Neuron (in vitro differentiated cells): Measurements from ENCODE around the gene MED15.
"Not testable (repeated sequence)": the region's sequence is repeated elsewhere in the genome, so short reads cannot be mapped to it uniquely, and the experiment has no call there.

Experiments
- H2AFZ ChIP-seq: one replicate; pipeline ENCODE4 v1.6.1; 2013; ENCODE audit warnings: low read depth, mild to moderate bottlenecking, inconsistent platforms, low read length, moderate library complexity
- H3K27me3 ChIP-seq: one replicate; pipeline ENCODE4 v1.6.1; 2013; ENCODE audit warnings: low read length; ENCODE audit not compliant: insufficient read depth
- H3K36me3 ChIP-seq: one replicate; pipeline ENCODE4 v1.6.1; 2013; ENCODE audit warnings: low read length; ENCODE audit not compliant: insufficient read depth
- H3K4me1 ChIP-seq: one replicate; pipeline ENCODE4 v1.6.1; 2013; ENCODE audit warnings: low read length; ENCODE audit not compliant: insufficient read depth
- H3K4me3 ChIP-seq: 2 replicates; pipeline ENCODE4 v1.5.1; 2013; ENCODE audit warnings: mild to moderate bottlenecking, low read length, moderate library complexity
- H3K9me3 ChIP-seq: one replicate; pipeline ENCODE4 v1.6.1; 2013; ENCODE audit warnings: low read length

Gene MED15

DNA sequence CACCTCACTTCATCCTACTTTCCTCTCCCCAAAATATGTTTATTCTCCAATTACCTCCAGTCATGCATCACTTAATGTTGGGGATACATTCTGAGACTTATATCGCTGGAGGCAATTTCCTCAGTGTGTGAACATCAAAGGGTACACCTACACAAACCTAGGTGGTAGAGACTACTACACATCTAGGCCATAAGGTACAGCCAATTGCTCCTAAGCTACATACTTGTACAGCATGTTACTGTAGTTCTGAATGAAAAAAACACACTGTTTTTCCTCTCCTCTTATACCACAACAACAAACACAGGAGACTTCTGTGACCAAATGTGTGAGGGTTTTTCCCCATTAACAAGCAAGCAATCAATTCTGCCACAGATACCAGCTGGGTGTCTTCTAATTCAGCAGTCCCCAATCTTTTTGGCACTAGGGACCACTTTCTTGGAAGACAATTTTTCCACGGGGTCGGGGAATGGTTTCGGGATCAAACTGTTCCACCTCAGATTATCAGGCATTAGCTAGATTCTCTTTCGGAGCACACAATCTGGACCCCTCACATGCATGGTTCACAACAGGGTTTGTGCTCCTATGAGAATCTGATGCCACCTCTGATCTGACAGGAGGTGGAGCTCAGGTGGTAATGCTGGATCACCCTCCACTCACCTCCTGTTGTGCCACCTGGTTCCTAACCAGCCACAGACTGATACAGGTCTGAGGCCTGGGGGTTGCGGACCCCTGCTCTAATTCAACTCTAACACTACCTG, 17.0 kb upstream of the MED15 start:
- peaks cover 4% of the 10 kb centered on the region for H3K9me3 ChIP-seq
- H2AFZ ChIP-seq: no peak overlapping the region
- H3K4me3 ChIP-seq: no peak overlapping the region
- peaks cover 11% of the 10 kb centered on the region for H3K36me3 ChIP-seq
- peaks cover 9% of the 10 kb centered on the region for H3K4me1 ChIP-seq
- H3K27me3 ChIP-seq: no peaks in the 10 kb centered on the region

DNA sequence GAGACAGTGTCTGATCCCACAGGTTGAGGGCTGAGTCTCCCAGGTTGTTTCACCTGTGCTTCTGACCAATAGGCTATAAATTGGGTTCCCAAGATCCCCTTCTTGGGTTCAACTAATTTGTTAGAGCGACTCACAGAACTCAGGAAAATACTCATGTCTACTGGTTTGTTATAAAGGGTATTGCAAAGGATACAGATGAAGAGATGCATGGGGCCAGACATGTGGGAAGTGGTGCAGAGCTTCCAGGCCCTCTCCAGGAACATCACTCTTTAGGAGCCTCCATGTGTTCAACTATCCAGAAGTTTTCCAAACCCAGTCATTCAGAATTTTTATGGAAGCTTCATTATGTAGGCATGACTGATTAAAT, 16.5 kb upstream of the MED15 start:
- no peak overlapping the region for H2AFZ ChIP-seq
- H3K4me1 ChIP-seq: peaks cover 9% of the 10 kb centered on the region
- peaks cover 4% of the 10 kb centered on the region for H3K9me3 ChIP-seq
- peaks cover 11% of the 10 kb centered on the region for H3K36me3 ChIP-seq
- H3K4me3 ChIP-seq: no peak overlapping the region
- no peaks in the 10 kb centered on the region for H3K27me3 ChIP-seq

DNA sequence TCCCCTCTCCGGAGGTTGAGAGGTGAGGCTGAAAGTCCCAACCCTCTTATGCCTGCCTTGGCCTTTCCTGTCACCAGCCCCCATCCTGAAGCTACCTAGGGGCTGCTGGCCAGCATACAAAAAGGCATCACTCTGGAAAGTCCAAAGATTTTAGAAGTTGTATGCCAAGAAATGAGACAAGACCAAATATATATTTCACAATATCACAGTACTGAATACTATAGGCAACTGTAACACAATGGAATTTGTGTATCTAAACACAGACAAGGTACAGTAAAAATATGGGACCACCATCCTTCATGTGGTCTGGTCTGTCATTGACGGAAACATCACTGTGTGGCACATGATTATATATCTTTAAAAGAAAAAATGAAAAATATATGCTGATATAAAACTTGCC, 16.1 kb upstream of the MED15 start:
- no peaks in the 10 kb centered on the region for H3K27me3 ChIP-seq
- peaks cover 9% of the 10 kb centered on the region for H3K4me1 ChIP-seq
- H3K9me3 ChIP-seq: peaks cover 4% of the 10 kb centered on the region
- H2AFZ ChIP-seq: no peak overlapping the region
- peaks cover 11% of the 10 kb centered on the region for H3K36me3 ChIP-seq
- H3K4me3 ChIP-seq: no peak overlapping the region

DNA sequence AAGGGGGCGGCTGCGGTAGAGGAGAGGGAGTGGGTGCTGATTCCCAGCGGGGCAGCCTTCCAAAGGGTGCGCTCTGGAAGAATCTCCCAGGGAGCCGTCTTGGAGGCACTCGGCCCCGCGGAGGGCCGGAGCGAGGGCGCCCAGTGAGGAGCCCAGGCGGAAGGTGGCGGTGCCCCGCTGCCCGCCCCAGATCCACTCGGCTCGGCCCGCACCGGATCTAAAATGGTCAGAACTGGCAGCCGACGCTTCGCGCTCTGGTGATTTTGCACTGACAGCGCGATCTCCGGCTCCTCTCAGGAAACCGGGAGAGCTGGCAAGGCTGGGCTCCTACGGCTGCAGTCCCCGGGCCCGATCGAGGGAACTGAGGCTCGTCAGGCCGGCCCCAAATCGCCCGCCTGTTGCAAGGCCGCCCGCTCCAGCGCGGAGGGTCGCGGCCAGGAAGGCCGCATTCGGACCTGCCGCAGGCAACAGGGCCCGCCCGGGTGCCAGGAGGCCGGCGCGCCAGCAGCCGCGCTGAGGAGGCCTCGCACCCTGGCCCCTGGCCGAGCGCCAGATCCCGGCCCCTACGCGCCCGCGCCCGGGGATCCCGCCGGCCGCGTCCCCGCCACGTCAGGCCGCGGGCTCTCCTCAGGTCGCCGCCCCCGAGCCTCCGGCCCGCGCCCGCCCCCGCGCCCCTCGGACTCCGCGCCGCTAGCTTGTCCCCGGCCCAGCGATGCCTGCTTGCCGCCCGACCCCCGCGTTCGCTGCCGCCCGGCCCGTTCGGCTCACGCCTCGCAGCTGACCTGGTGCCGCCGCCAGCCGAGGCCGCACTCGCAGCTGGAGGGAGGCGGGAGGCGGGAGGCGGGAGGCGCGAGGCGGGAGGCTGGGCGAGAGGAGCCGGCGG, 12.2 kb upstream of the MED15 start, which contains the start of gene KLHL22:
Gene KLHL22, minus strand, starts transcription at position 818 of the 883 bp plus-strand sequence. CDS start 6,584 bp downstream, outside the sequence.
- Histone ChIP-seq H3K4me1 (peaks cover 9% of the 10 kb centered on the region), H3K36me3 (peaks cover 6% of the 10 kb centered on the region), H2AFZ (peak within 1 kb of the TSS; percentile 33), H3K4me3 (peak within 1 kb of the TSS; percentile 86), H3K9me3 (peaks cover 2% of the 10 kb centered on the region), H3K27me3 (no peaks in the 10 kb centered on the region)

DNA sequence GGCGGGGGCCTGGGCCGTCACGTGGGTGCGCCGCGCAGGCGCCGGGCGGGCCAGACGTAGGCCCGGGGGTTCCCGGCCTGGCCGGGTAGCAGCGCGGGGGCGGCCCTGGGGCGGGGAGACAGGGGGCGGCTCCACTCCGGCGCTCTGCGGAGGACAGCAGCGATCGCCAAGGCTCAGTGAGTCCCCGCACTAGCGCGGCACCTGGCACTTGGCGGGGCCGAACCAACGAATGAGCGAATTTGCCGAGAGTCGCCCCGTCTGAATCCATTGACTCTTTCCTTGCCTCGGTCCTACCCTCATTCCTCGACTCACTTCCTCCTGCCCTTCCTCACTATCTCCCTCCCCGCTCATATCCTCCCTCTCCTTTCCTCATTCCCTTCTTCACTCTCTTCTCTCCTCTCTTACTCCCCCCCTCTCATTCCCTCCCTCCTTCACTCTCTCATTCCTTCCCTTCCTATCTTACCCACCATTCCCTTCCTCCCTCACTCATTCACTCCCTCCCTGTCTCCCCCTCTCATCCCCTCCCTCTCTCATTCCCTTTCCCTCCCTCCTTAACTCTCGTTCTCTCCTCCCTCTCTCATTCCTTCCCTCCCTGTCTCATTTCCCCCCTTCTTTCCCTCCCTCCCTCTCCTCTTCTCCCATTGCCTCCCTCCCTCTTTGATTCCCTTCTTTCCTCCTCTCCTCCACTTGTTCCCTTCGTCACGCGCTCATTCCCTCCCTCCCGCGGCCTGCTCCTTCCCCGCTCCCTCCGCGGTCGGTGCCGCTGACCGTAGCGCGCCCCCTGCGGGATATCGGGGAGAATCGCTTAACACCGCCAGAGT, 11.3 kb upstream of the MED15 start:
- peaks cover 9% of the 10 kb centered on the region for H3K4me1 ChIP-seq
- H3K9me3 ChIP-seq: peaks cover 2% of the 10 kb centered on the region
- peak overlapping the region; percentile 86 for H3K4me3 ChIP-seq
- H3K36me3 ChIP-seq: peaks cover 12% of the 10 kb centered on the region
- no peaks in the 10 kb centered on the region for H3K27me3 ChIP-seq
- H2AFZ ChIP-seq: peak overlapping the region; percentile 33

DNA sequence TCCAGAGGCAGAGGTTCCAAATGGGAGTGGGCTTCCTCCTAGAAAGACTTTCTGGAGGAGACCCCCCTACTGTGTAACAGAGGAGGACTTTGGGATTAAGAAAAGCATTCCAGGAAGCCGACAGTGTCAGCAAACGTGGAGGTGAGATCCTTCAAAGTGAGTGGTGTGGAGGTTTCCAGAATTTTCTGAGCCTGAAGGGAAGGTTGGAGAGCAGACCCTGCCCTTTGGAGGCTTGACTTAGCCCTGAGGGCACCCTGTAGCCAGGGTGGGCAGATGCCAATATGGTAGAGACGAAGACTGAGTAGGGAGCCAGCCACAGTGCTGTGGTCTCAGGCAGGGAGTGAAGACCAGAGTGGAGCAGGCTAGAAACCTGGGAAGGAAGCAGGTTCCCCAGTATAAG, 10.0 kb upstream of the MED15 start:
- H3K4me3 ChIP-seq: no peak overlapping the region
- H3K4me1 ChIP-seq: peaks cover 9% of the 10 kb centered on the region
- H2AFZ ChIP-seq: no peak overlapping the region
- peaks cover 15% of the 10 kb centered on the region for H3K36me3 ChIP-seq
- H3K9me3 ChIP-seq: peaks cover 2% of the 10 kb centered on the region
- no peaks in the 10 kb centered on the region for H3K27me3 ChIP-seq

DNA sequence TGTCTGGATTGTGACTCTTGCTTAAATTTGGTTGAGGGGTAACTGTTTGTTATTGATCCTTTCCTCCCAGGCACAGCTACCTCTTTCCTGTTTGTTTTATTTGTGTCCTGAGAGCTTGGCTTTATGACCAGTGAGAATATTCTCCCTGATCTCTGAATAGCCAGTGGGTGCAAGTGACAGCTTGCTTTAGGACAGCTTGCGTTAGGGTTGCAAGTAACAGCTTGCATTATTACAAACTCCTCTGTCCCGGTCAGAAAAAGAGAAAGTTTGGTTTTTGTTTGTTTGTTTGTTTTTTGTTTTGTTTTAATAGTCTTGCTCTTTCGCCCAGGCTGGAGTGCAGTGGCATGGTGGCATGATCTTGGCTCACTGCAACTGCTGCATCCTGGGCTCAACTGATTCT, 8.5 kb upstream of the MED15 start:
- H2AFZ ChIP-seq: no peak overlapping the region
- no peak overlapping the region for H3K4me3 ChIP-seq
- peaks cover 15% of the 10 kb centered on the region for H3K36me3 ChIP-seq
- H3K4me1 ChIP-seq: peaks cover 9% of the 10 kb centered on the region
- H3K9me3 ChIP-seq: no peaks in the 10 kb centered on the region
- H3K27me3 ChIP-seq: no peaks in the 10 kb centered on the region

DNA sequence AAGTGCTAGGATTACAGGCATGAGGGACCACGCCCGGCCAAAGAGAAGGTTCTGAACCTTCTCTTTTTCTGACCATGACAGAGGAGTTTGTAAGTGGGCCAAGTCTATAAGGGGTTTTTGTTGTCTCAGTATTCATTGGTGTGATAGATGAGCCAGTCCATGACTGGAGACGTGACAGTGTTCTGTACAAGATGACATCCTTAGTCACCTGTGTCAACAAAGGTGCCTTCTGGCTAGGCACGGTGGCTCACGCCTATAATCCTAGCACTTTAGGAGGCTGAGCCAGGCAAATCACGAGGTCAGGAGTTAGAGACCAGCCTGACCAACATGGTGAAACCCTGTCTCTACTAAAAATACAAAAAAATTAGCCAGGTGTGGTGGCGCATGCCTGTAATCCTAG, 7.6 kb upstream of the MED15 start:
- H3K9me3 ChIP-seq: no peaks in the 10 kb centered on the region
- H3K27me3 ChIP-seq: no peaks in the 10 kb centered on the region
- peaks cover 15% of the 10 kb centered on the region for H3K36me3 ChIP-seq
- H2AFZ ChIP-seq: no peak overlapping the region
- peaks cover 3% of the 10 kb centered on the region for H3K4me1 ChIP-seq
- H3K4me3 ChIP-seq: no peak overlapping the region

DNA sequence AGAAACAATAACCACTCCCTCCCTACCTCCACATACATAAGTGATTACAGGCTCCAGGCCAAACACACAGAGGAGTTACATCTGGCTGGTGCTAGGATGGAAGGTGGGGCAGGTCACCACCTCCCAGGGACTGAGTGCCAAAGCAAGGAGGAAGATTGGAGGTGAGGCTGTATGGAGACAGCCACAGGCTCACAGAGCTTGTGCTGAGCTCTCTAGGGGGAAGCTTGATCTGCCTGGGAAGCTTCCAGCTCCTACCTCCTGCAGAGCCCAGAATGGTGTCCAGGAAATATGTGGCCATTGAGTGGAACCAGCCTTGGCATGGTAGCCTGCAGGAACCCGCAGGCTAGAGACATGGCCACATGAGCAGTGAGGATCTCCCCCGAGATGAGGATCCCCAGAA, 3.6 kb upstream of the MED15 start:
- no peaks in the 10 kb centered on the region for H3K27me3 ChIP-seq
- H3K9me3 ChIP-seq: no peaks in the 10 kb centered on the region

DNA sequence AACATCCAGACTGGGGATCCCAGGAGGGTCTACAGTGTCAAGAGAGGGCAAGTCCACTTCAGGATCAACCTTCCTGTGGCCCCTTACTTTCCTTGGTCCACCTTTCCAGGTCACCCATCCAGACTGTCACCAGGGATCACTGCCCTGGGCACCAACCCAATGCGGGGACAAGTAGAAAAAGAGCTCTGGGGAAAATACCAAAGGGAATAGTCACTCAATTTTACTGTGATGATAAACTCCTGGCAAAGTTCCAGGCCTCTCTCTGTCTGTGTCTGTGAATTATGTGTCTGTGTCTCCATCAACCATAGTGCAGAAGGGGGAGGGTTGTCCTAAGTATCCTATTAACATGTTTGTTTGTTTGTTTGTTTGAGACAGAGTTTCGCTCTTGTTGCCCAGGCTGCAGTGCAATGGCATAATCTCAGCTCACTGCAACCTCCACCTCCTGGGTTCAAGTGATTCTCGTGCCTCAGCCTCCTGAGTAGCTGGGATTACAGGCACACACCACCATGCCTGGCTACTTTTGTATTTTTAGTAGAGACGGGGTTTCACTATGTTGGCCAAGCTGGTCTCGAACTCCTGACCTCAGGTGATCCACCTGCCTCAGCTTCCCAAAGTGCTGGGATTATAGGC, 3.0 kb upstream of the MED15 start:
- H2AFZ ChIP-seq, H3K9me3 ChIP-seq, H3K27me3 ChIP-seq, H3K4me3 ChIP-seq: not testable (repeated sequence)
- H3K4me1 ChIP-seq: peaks cover 13% of the 10 kb centered on the region
- peaks cover 15% of the 10 kb centered on the region for H3K36me3 ChIP-seq

More for the DNA sequence above, 3.6 kb upstream of the MED15 start:
- Histone ChIP-seq H3K4me1 (peaks cover 7% of the 10 kb centered on the region), H3K4me3 (no peak overlapping the region), H3K36me3 (peaks cover 15% of the 10 kb centered on the region), H2AFZ (no peak overlapping the region)

DNA sequence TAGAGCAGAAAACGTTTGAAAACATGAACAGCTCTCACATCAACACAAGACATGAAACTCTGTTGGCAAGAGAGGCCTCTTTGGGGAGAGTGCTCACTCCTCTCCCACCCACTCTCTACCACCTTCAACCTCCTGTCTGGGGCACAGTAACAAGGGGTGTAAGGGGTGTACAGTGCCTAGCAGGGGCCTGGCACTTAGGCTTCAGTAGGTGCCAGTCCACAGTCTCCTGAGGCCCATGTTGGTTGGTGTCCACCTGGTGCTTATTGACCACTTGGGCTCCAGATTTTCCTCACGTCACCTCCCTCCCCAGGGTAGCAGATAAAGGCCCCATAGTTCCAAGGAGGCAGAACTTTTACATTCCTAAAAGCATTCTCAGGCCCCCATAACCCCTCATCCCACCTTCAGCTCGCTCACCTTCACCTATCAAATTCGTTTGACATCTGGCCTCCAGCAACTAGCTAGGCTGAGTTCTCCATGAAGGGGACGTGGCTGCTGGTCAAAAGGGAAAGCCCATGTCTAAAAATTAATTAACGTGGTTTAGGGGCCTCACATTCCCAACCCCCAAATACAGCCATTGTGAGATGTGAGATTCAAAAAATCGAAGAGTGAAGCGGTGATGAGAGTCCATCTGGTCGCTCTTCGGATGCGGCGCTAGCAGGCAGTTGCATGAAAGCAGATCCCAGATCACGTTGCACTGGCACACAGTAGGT, 712 bp upstream of the MED15 start:
- no peaks in the 10 kb centered on the region for H3K36me3 ChIP-seq
- peak overlapping the region; percentile 42 for H2AFZ ChIP-seq
- H3K4me3 ChIP-seq: peak overlapping the region; percentile 82
- H3K4me1 ChIP-seq: peaks cover 28% of the 10 kb centered on the region
- H3K9me3 ChIP-seq: no peaks in the 10 kb centered on the region
- no peaks in the 10 kb centered on the region for H3K27me3 ChIP-seq
